GM23248 (cell line): ENCODE results near the gene ERVW-1. TPM values are rescaled to one million over a fixed set of nuclear protein-coding genes. Genes with fewer than 3 reads are reported as not detected.
A peak's percentile ranks its signal among the peaks of the same experiment; 100 is the strongest.
"Not testable (repeated sequence)": the region's sequence is repeated elsewhere in the genome, so short reads cannot be mapped to it uniquely, and the experiment has no call there.

Experiments used
- DNase-seq: peaks from one replicate; pipeline ENCODE4 v3.0.0-alpha.2; 2015
- H2AFZ ChIP-seq: fragments of 200-600 bp; sonication (generic); 2 replicates; pipeline ENCODE4 v1.6.1; 2016; ENCODE audit warnings: antibody characterized with exemption
- H3F3A ChIP-seq: fragments of 200-600 bp; sonication (generic); 2 replicates; pipeline ENCODE4 v1.6.1; 2016; ENCODE audit warnings: mild to moderate bottlenecking, antibody characterized with exemption, mixed run types; ENCODE audit not compliant: insufficient read depth
- H3K27ac ChIP-seq: fragments of 200-600 bp; sonication (generic); 2 replicates; pipeline ENCODE4 v1.5.1; 2016; ENCODE audit warnings: mild to moderate bottlenecking
- H3K27me3 ChIP-seq: fragments of 200-600 bp; sonication (generic); replicated peaks from 2 replicates; pipeline ENCODE4 v1.6.1; 2016; ENCODE audit warnings: mild to moderate bottlenecking; ENCODE audit not compliant: insufficient read depth
- H3K36me3 ChIP-seq: fragments of 200-600 bp; sonication (generic); 2 replicates; pipeline ENCODE4 v1.6.1; 2016; ENCODE audit warnings: low read depth, mild to moderate bottlenecking
- H3K4me1 ChIP-seq: fragments of 200-600 bp; sonication (generic); 2 replicates; pipeline ENCODE4 v1.6.1; 2016; ENCODE audit warnings: mild to moderate bottlenecking; ENCODE audit not compliant: insufficient read depth
- H3K4me2 ChIP-seq: fragments of 200-600 bp; sonication (generic); one replicate; pipeline ENCODE4 v1.6.1; 2016; ENCODE audit warnings: mild to moderate bottlenecking; ENCODE audit not compliant: unreplicated experiment
- H3K4me3 ChIP-seq: fragments of 200-600 bp; sonication (generic); 2 replicates; pipeline ENCODE4 v1.5.1; 2016; ENCODE audit warnings: mild to moderate bottlenecking
- H3K79me2 ChIP-seq: fragments of 200-600 bp; sonication (generic); 2 replicates; pipeline ENCODE4 v1.6.1; 2016; ENCODE audit warnings: mild to moderate bottlenecking; ENCODE audit not compliant: insufficient read depth
- H3K9ac ChIP-seq: fragments of 200-600 bp; sonication (generic); 2 replicates; pipeline ENCODE4 v1.6.1; 2016; ENCODE audit warnings: mild to moderate bottlenecking
- H3K9me2 ChIP-seq: fragments of 200-600 bp; sonication (generic); 2 replicates; pipeline ENCODE4 v1.6.1; 2016; ENCODE audit warnings: mixed run types, mild to moderate bottlenecking, moderate library complexity; ENCODE audit not compliant: insufficient read depth
- H3K9me3 ChIP-seq: fragments of 200-600 bp; sonication (generic); one replicate; pipeline ENCODE4 v1.6.1; 2017; ENCODE audit warnings: low read depth
- H4K20me1 ChIP-seq: fragments of 200-600 bp; sonication (generic); 2 replicates; pipeline ENCODE4 v1.6.0; 2016; ENCODE audit not compliant: insufficient read depth
- EZH2 ChIP-seq: fragments of 200-600 bp; sonication (generic); IDR thresholded peaks from 2 replicates; pipeline ENCODE4 v1.6.1; 2018; ENCODE audit warnings: antibody characterized with exemption, mild to moderate bottlenecking; ENCODE audit not compliant: insufficient read depth, poor library complexity, severe bottlenecking
- EZH2phosphoT487 ChIP-seq: fragments of 200-600 bp; sonication (generic); IDR thresholded peaks from 2 replicates; pipeline ENCODE4 v1.6.1; 2018; ENCODE audit warnings: antibody characterized with exemption, moderate library complexity, mild to moderate bottlenecking, low read depth; ENCODE audit not compliant: insufficient read depth
- WGBS, 2 experiments: methylation state at CpG; one replicate each; pipeline ENCODE4 v1.1.6; 2015 to 2017; ENCODE audit warnings: low lambda C conversion rate in 2 of 2, low coverage in 1 of 2; ENCODE audit errors: missing lambda C conversion rate in 2 of 2; 5-methylcytosine and 5-hydroxymethylcytosine counted together
- in situ Hi-C: fragments of 300-500 bp; cut with MboI; formaldehyde crosslinking; loops from 2 replicates; pipeline ENCODE4 v1.15.0; 2020
- polyA plus RNA-seq: library from polyadenylated mRNA; unstranded; fragments of >200 nt; fragmentation: Nextera tagmentation; extraction: Ambion mirVana; gene quantifications from 2 replicates; pipeline ENCODE4 v1.2.1, GENCODE V29; 2016
- total RNA-seq: library from RNA; depleted of rRNA; stranded (reverse); fragments of >200 nt; shearing (Covaris generic); gene quantifications from 2 replicates; pipeline ENCODE4 v1.2.3, GENCODE V29; 2014; rRNA removed

ERVW-1 gene, protein sequence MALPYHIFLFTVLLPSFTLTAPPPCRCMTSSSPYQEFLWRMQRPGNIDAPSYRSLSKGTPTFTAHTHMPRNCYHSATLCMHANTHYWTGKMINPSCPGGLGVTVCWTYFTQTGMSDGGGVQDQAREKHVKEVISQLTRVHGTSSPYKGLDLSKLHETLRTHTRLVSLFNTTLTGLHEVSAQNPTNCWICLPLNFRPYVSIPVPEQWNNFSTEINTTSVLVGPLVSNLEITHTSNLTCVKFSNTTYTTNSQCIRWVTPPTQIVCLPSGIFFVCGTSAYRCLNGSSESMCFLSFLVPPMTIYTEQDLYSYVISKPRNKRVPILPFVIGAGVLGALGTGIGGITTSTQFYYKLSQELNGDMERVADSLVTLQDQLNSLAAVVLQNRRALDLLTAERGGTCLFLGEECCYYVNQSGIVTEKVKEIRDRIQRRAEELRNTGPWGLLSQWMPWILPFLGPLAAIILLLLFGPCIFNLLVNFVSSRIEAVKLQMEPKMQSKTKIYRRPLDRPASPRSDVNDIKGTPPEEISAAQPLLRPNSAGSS
- total RNA-seq (not detected in 2 replicates), polyA plus RNA-seq (not detected in 2 replicates)

DNA sequence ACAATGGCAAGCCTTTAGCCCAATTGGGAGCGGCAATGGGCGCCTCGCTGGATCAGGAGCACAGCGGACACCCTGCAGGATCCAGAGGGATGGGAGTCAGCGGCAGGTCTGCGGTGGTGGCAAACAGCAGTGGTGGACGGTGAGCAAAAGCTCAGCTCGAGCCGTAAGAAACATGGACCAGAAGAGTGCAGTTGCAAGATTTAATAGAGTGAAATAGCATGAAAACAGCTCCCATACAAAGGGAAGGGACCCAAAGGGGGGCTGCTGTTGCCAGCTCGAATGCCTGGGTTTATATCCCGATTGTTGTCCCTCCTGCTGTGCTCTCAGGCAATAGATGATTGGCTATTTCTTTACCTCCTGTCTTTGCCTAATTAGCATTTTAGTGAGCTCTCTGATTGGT lies at the start of gene ERVW-1:
TSS of gene ERVW-1 (minus strand) at position 266 of the 400 bp plus-strand sequence. CDS start 7,565 bp downstream, outside the sequence.
- H2AFZ ChIP-seq, DNase-seq, H3K4me2 ChIP-seq, H3K9me2 ChIP-seq, H3K4me3 ChIP-seq, H3F3A ChIP-seq, H4K20me1 ChIP-seq, H3K36me3 ChIP-seq, H3K9me3 ChIP-seq, H3K79me2 ChIP-seq, H3K9ac ChIP-seq, H3K27me3 ChIP-seq, H3K27ac ChIP-seq, H3K4me1 ChIP-seq, in situ Hi-C loops: not testable (repeated sequence)
- WGBS, 2 experiments = 88 to 92% methylated on average over 11 of the region's 11 CpGs

DNA sequence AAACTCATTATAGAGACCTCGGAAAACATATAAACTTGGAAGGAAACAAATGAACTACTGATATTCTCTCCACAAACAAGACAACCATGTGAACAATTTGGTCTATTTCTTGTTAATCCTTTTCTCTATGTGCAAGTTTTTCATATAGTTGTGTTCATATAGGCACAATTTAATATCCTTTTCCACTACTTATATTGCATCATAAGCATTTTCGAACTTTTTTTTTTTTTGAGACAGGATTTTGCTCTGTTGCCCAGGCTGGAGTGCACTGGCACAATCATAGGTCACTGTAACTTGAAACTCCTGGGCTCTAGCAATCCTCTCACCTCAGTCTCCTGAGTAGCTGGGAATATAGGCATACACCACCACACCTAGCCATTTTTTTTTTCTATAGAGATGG lies 45.4 kb upstream of the ERVW-1 start:
- DNase-seq = no peak
- Histone ChIP-seq H3K4me1 (peaks cover 8% of the 10 kb centered on the region), H4K20me1 (no peaks in the 10 kb centered on the region), H3K9ac (no peak overlapping the region), H3K36me3 (0 out of 2 replicates have a peak, but pooled peaks cover 7% of the 10 kb centered on the region), H3K9me3 (no peaks in the 10 kb centered on the region), H3K4me2 (no peak overlapping the region), H3K4me3 (no peak overlapping the region), H3K9me2 (no peaks in the 10 kb centered on the region), H2AFZ (no peak overlapping the region), H3K27ac (no peak overlapping the region), H3K27me3 (no peaks in the 10 kb centered on the region), H3K79me2 (peaks cover 34% of the 10 kb centered on the region), H3F3A (0 out of 2 replicates have a peak, but pooled peaks cover 5% of the 10 kb centered on the region)
- in situ Hi-C loops = no loop called here
- TF ChIP-seq EZH2phosphoT487 (no peak), EZH2 (no peak)
- 76 to 81% methylated on average over 2 of the region's 2 CpGs for WGBS, 2 experiments

DNA sequence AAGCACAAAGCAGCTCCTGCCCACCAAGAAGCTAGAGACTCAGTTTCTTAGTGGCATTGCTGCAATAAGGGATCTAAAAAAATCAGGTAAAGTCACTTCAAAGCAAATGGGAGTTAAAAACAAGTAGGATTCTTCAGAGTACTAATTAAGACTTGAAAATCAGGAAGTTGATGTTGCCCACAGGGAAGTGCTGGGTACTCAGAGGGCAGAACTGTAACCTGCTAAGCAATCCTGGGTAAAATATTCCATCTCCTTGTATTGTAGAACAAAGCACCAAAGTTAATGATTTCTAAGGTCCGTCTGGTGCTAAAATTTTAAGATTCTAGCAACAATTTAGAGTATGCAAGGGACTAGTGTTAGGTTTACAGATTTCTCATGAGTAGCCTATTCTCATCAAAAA lies 42.3 kb upstream of the ERVW-1 start:
- DNase-seq = no peak
- WGBS, 2 experiments = 92 to 100% methylated on average over 1 of the region's 1 CpG
- in situ Hi-C loops = no loop called here

DNA sequence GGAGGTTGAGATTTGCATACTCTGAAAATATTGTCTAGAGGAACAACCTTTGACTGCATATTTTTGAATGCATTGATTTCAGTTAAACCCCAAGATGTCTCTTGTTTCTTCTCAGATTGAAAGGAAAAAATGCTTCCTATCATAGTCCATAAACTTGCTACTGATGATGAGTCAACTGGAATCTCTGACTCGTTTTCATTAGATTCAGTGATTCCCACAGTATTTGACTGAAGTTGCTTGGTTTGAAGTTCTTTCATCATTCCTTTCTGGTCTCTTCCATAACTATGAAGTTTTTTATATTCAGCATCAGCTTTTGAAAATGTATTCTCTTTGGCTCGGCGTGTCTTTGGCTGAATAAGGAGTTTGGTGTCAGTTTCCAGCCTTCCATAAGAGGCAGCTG lies 39.9 kb upstream of the ERVW-1 start:
- 48 to 50% methylated on average over 3 of the region's 3 CpGs for WGBS, 2 experiments
- Histone ChIP-seq H4K20me1 (no peaks in the 10 kb centered on the region), H3K9ac (no peak overlapping the region), H3K36me3 (peaks cover 14% of the 10 kb centered on the region; the same call in 1 of the 2 replicates), H2AFZ (no peak overlapping the region), H3K4me2 (no peak overlapping the region), H3K4me1 (no peaks in the 10 kb centered on the region), H3F3A (no peaks in the 10 kb centered on the region), H3K27ac (peak overlapping the region; percentile 23), H3K9me3 (no peaks in the 10 kb centered on the region), H3K4me3 (no peak overlapping the region), H3K9me2 (no peaks in the 10 kb centered on the region), H3K27me3 (no peaks in the 10 kb centered on the region), H3K79me2 (no peaks in the 10 kb centered on the region)
- peak; percentile 58 for DNase-seq
- TF ChIP-seq EZH2 = no peak
- no peak for TF ChIP-seq EZH2phosphoT487
- in situ Hi-C loops = no loop called here

More for the DNA sequence above, 42.3 kb upstream of the ERVW-1 start:
- Histone ChIP-seq H3F3A (no peaks in the 10 kb centered on the region), H3K9me3 (no peaks in the 10 kb centered on the region), H3K9me2 (no peaks in the 10 kb centered on the region), H3K27me3 (no peaks in the 10 kb centered on the region), H2AFZ (no peak overlapping the region), H3K36me3 (0 out of 2 replicates have a peak, but pooled peaks cover 7% of the 10 kb centered on the region), H3K79me2 (peaks cover 12% of the 10 kb centered on the region), H3K27ac (no peak overlapping the region), H3K4me2 (no peak overlapping the region), H3K4me3 (no peak overlapping the region), H3K9ac (no peak overlapping the region), H4K20me1 (no peaks in the 10 kb centered on the region), H3K4me1 (no peaks in the 10 kb centered on the region)
- TF ChIP-seq EZH2 (no peak), EZH2phosphoT487 (no peak)
